HEK293 (cell line): Measurements from ENCODE around the gene ATE1.
"Not testable (repeated sequence)": the region's sequence is repeated elsewhere in the genome, so short reads cannot be mapped to it uniquely, and the experiment has no call there.

Experiments used
- CTCF ChIA-PET: fragments of 350-600 bp; formaldehyde crosslinking; extraction: SDS; loops from one replicate; lab custom pipeline; 2021; ENCODE audit warnings: antibody characterized with exemption; lab: Yijun Ruan, JAX
- POLR2A ChIA-PET: fragments of 300-600 bp; formaldehyde crosslinking; extraction: SDS; loops from one replicate; lab custom pipeline; 2020; ENCODE audit warnings: antibody characterized with exemption, inconsistent platforms; lab: Yijun Ruan, JAX
- H3K27ac ChIP-seq: fragments of 200-500 bp; sonication (Bioruptor generic); 2 replicates; pipeline ENCODE4 v1.5.1; 2014; ENCODE audit warnings: low read depth, low read length, control low read depth, inconsistent platforms; ENCODE audit errors: extremely low read depth
- H3K36me3 ChIP-seq, 2 experiments: fragments of 200-500 bp in 1 of 2; sonication (Bioruptor generic) in 1 of 2; 1 replicate in 1 of 2; 2 replicates in 1 of 2; pipeline ENCODE4 v1.5.1; 2014 to 2017; ENCODE audit warnings: inconsistent platforms in 2 of 2, low read length in 2 of 2; ENCODE audit not compliant: control insufficient read depth in 2 of 2, insufficient read depth in 1 of 2
- H3K4me1 ChIP-seq: fragments of 200-500 bp; sonication (Bioruptor generic); 2 replicates; pipeline ENCODE4 v1.5.1; 2014; ENCODE audit warnings: mild to moderate bottlenecking, low read length, inconsistent platforms; ENCODE audit not compliant: control insufficient read depth, insufficient read depth
- H3K4me3 ChIP-seq: 2 replicates; pipeline ENCODE4 v1.5.1; 2011; ENCODE audit warnings: low read depth, mild to moderate bottlenecking, control low read depth, low read length, moderate library complexity
- H3K9me3 ChIP-seq: fragments of 200-500 bp; sonication (Bioruptor generic); 2 replicates; pipeline ENCODE4 v1.5.1; 2014; ENCODE audit warnings: low read depth, low read length, inconsistent platforms; ENCODE audit not compliant: control insufficient read depth, insufficient read depth
- MZF1 ChIP-seq: fragments of 450-650 bp; formaldehyde crosslinking; IDR thresholded peaks from 2 replicates; pipeline ENCODE4 v1.5.1; 2017; ENCODE audit warnings: missing biosample characterization, missing genetic modification characterization, borderline replicate concordance
- PRDM1 ChIP-seq: fragments of 450-650 bp; formaldehyde crosslinking; IDR thresholded peaks from 2 replicates; pipeline ENCODE4; 2016; ENCODE audit warnings: missing biosample characterization, missing genetic modification characterization
- SCRT1 ChIP-seq: fragments of 450-650 bp; formaldehyde crosslinking; IDR thresholded peaks from 2 replicates; pipeline ENCODE4 v1.5.1; 2016; ENCODE audit warnings: missing biosample characterization, missing genetic modification characterization, borderline replicate concordance
- SCRT2 ChIP-seq: fragments of 450-650 bp; formaldehyde crosslinking; IDR thresholded peaks from 2 replicates; pipeline ENCODE4 v1.5.1; 2016; ENCODE audit warnings: missing biosample characterization, missing genetic modification characterization
- SP7 ChIP-seq: fragments of 450-650 bp; formaldehyde crosslinking; IDR thresholded peaks from 2 replicates; pipeline ENCODE4 v1.5.1; 2016; ENCODE audit warnings: missing biosample characterization, missing genetic modification characterization
- ZBTB20 ChIP-seq: fragments of 450-650 bp; formaldehyde crosslinking; IDR thresholded peaks from 2 replicates; pipeline ENCODE4 v1.5.1; 2016; ENCODE audit warnings: missing biosample characterization, missing genetic modification characterization
- ZFHX2 ChIP-seq: fragments of 450-650 bp; formaldehyde crosslinking; conservative IDR thresholded peaks from 2 replicates; pipeline ENCODE4 v1.5.1; 2016; ENCODE audit warnings: missing biosample characterization, missing genetic modification characterization
- ZNF148 ChIP-seq: fragments of 450-650 bp; formaldehyde crosslinking; IDR thresholded peaks from 2 replicates; pipeline ENCODE4 v1.5.0; 2017; ENCODE audit warnings: missing biosample characterization, missing genetic modification characterization, borderline replicate concordance
- ZNF19 ChIP-seq: fragments of 450-650 bp; formaldehyde crosslinking; IDR thresholded peaks from 2 replicates; pipeline ENCODE4; 2016; ENCODE audit warnings: missing biosample characterization, missing genetic modification characterization, low read depth
- ZNF239 ChIP-seq: fragments of 450-650 bp; formaldehyde crosslinking; IDR thresholded peaks from 2 replicates; pipeline ENCODE4 v1.5.1; 2016; ENCODE audit warnings: missing biosample characterization, missing genetic modification characterization
- ZNF335 ChIP-seq: fragments of 450-650 bp; formaldehyde crosslinking; conservative IDR thresholded peaks from 2 replicates; pipeline ENCODE4 v1.5.1; 2016; ENCODE audit warnings: missing biosample characterization, missing genetic modification characterization
- ZNF37A ChIP-seq: fragments of 450-650 bp; IDR thresholded peaks from 2 replicates; pipeline ENCODE4 v1.5.1; 2018; ENCODE audit warnings: missing biosample characterization, missing genetic modification characterization
- ZNF580 ChIP-seq: fragments of 450-650 bp; formaldehyde crosslinking; IDR thresholded peaks from 2 replicates; pipeline ENCODE4 v1.5.1; 2016; ENCODE audit warnings: missing biosample characterization, missing genetic modification characterization
- ZNF624 ChIP-seq: fragments of 450-650 bp; formaldehyde crosslinking; IDR thresholded peaks from 2 replicates; pipeline ENCODE4 v1.5.1; 2017; ENCODE audit warnings: missing biosample characterization, missing genetic modification characterization
- ZSCAN5A ChIP-seq: fragments of 450-650 bp; formaldehyde crosslinking; IDR thresholded peaks from 2 replicates; pipeline ENCODE4 v1.5.1; 2016; ENCODE audit warnings: missing biosample characterization, missing genetic modification characterization

ATE1 gene

GRCh38 chr10:121930268-121931085 lies 2.6 kb upstream of the ATE1 start:
- H3K4me1 ChIP-seq, H3K9me3 ChIP-seq, H3K27ac ChIP-seq, POLR2A ChIA-PET, H3K36me3 ChIP-seq, H3K4me3 ChIP-seq: not testable (repeated sequence)
- CTCF ChIA-PET, result interaction anchor here (0.6 kb wide), 1 partner anchor 83 kb away, joined by 5 read pairs; no protein-coding TSS in a partner anchor

GRCh38 chr10:121929585-121930267 lies 1.9 kb upstream of the ATE1 start:
- H3K36me3 ChIP-seq, H3K4me1 ChIP-seq, H3K9me3 ChIP-seq, H3K4me3 ChIP-seq, H3K27ac ChIP-seq: not testable (repeated sequence)
- POLR2A ChIA-PET, result interaction anchor here (0.6 kb wide), 1 partner anchor 126 kb away, joined by 3 read pairs; no protein-coding TSS in a partner anchor
- CTCF ChIA-PET, result interaction anchor here (0.6 kb wide), 2 partner anchors 120 to 518 kb away, joined by 3 to 4 read pairs; no protein-coding TSS in a partner anchor
- 0 out of 2 replicates have a peak, but pooled peaks have one; percentile 13 for TF ChIP-seq SCRT2 (tag by site-specific recombination)
- peak; percentile 35; the same call in 1 of the 2 replicates for TF ChIP-seq SCRT1 (tag by site-specific recombination)

GRCh38 chr10:121928528-121928884 lies 675 bp upstream of the ATE1 start:
- Histone ChIP-seq H3K9me3 (no peaks in the 10 kb centered on the region), H3K27ac (peak overlapping the region; percentile 96), H3K36me3 (peaks cover 0 to 4% of the 10 kb centered on the region in 2 experiments; a peak in 2 of 3 replicates), H3K4me1 (peaks cover 8% of the 10 kb centered on the region; the same call in 1 of the 2 replicates), H3K4me3 (peak overlapping the region; percentile 82)
- CTCF ChIA-PET, result no interaction called here
- POLR2A ChIA-PET, result interaction anchor here (1.4 to 1.6 kb wide), 2 partner anchors 8 to 46 kb away, joined by 4 to 8 read pairs; partner anchors contain the start of gene NSMCE4A
- 0 out of 2 replicates have a peak, but pooled peaks have one; percentile 10 for TF ChIP-seq SP7
- 0 out of 2 replicates have a peak, but pooled peaks have one; percentile 5 for TF ChIP-seq ZSCAN5A
- peak; percentile 4 for TF ChIP-seq ZBTB20
- TF ChIP-seq ZNF148, result no peak
- TF ChIP-seq ZNF624 (tag by site-specific recombination), result no peak
- TF ChIP-seq PRDM1 (tag by site-specific recombination), result no peak
- TF ChIP-seq ZNF19, result no peak
- no peak for TF ChIP-seq ZNF580
- peak; percentile 78; the same call in 1 of the 2 replicates for TF ChIP-seq ZFHX2
- 0 out of 2 replicates have a peak, but pooled peaks have one; percentile 10 for TF ChIP-seq ZNF239
- 0 out of 2 replicates have a peak, but pooled peaks have one; percentile 12 for TF ChIP-seq MZF1 (tag by site-specific recombination)
- TF ChIP-seq ZNF37A (tag by site-specific recombination), result no peak
- peak; percentile 76 for TF ChIP-seq ZNF335 (tag by site-specific recombination)
- TF ChIP-seq, all 188 proteins: peak for 7
